Activated CD4-positive, alpha-beta T cell treated with anti-CD3 and anti-CD28 coated beads, Interleukin-2, Interleukin-4, amounts not matched to agents 100 ng/mL and 50 ng/mL, durations not matched to agents 16 hours and 8 hours (primary cell): ENCODE data around the gene DNAH2.
A peak's percentile ranks its signal among the peaks of the same experiment; 100 is the strongest.

ENCODE experiments used
- DNase-seq: peaks from one replicate; pipeline ENCODE4 v3.0.0-alpha.2; 2020; ENCODE audit warnings: low spot score

Gene DNAH2

GRCh38 chr17:7838090-7839075 lies 120.8 kb downstream of the DNAH2 start:
- DNase-seq, result no peak

GRCh38 chr17:7839190-7839875 lies 121.8 kb downstream of the DNAH2 start:
- DNase-seq, result no peak

GRCh38 chr17:7839876-7840261 lies 122.3 kb downstream of the DNAH2 start:
- no peak for DNase-seq

- no peak for DNase-seq
These were observed 122.9 kb downstream of the DNAH2 start for GRCh38 chr17:7840441-7840840.

- DNase-seq, result no peak
These were observed 123.3 kb downstream of the DNAH2 start for GRCh38 chr17:7840875-7841274.

- peak; percentile 78 for DNase-seq
These were observed 123.9 kb downstream of the DNAH2 start for GRCh38 chr17:7841396-7841914.

GRCh38 chr17:7841915-7842379 lies 124.4 kb downstream of the DNAH2 start:
- peak; percentile 84 for DNase-seq

- DNase-seq, result peak; percentile 87
These were observed 125.1 kb downstream of the DNAH2 start for GRCh38 chr17:7842380-7843256.

GRCh38 chr17:7843257-7843535 lies 125.7 kb downstream of the DNAH2 start:
- DNase-seq, result peak; percentile 33

- DNase-seq, result peak; percentile 83
These were observed 126.2 kb downstream of the DNAH2 start for GRCh38 chr17:7843536-7844291.

GRCh38 chr17:7844292-7845154 lies 127.0 kb downstream of the DNAH2 start:
- DNase-seq, result peak; percentile 94

GRCh38 chr17:7845359-7846062 lies 128.0 kb downstream of the DNAH2 start:
- no peak for DNase-seq

- no peak for DNase-seq
These were observed 128.7 kb downstream of the DNAH2 start for GRCh38 chr17:7846063-7846735.

GRCh38 chr17:7846765-7847661 lies 129.5 kb downstream of the DNAH2 start:
- no peak for DNase-seq

- no peak for DNase-seq
These were observed 130.6 kb downstream of the DNAH2 start for GRCh38 chr17:7848131-7848579.

- DNase-seq, result no peak
These were observed 131.2 kb downstream of the DNAH2 start for GRCh38 chr17:7848739-7849129.

- no peak for DNase-seq
These were observed 131.7 kb downstream of the DNAH2 start for GRCh38 chr17:7849130-7849750.
